GM12872 (cell line): ENCODE results near the gene TNFAIP8.

Experiments used
- CTCF ChIP-seq: IDR thresholded peaks from 3 replicates; pipeline ENCODE4 v1.5.1; 2011; ENCODE audit warnings: low read depth, mild to moderate bottlenecking, low read length, moderate library complexity; ENCODE audit not compliant: insufficient read depth

The TNFAIP8 gene

GRCh38 chr5:119343052-119343451, 12.8 kb upstream of the TNFAIP8 start:
- TF ChIP-seq CTCF = no peak

GRCh38 chr5:119343766-119344165, 12.1 kb upstream of the TNFAIP8 start:
- TF ChIP-seq CTCF = no peak

GRCh38 chr5:119344231-119344630, 11.6 kb upstream of the TNFAIP8 start:
- no peak for TF ChIP-seq CTCF

- no peak for TF ChIP-seq CTCF
Measured at GRCh38 chr5:119345861-119346260, 10.0 kb upstream of the TNFAIP8 start.

GRCh38 chr5:119346394-119346793, 9.4 kb upstream of the TNFAIP8 start:
- no peak for TF ChIP-seq CTCF

- TF ChIP-seq CTCF = no peak
Measured at GRCh38 chr5:119347574-119347973, 8.2 kb upstream of the TNFAIP8 start.

GRCh38 chr5:119347991-119348390, 7.8 kb upstream of the TNFAIP8 start:
- TF ChIP-seq CTCF = no peak

GRCh38 chr5:119353213-119353612, 2.6 kb upstream of the TNFAIP8 start:
- no peak for TF ChIP-seq CTCF
